ENCODE data around the gene SLC6A19.

The SLC6A19 gene

GRCh38 chr5:1167728-1168709 lies 33.4 kb upstream of the SLC6A19 start:
- DNase-seq, result peak; percentile 67
- Histone ChIP-seq H3K4me1 (ENCODE audit: control insufficient read depth, low read depth, low read length) (no peaks in the 10 kb centered on the region), H3K79me2 (ENCODE audit: control insufficient read depth, insufficient read depth, low read length) (no peaks in the 10 kb centered on the region), H3K79me1 (ENCODE audit: low read length) (no peaks in the 10 kb centered on the region), H3K9ac (ENCODE audit: low read length) (no peak overlapping the region), H4K8ac (ENCODE audit: low read depth, low read length) (no peak overlapping the region), H2BK15ac (replicated peaks; ENCODE audit: low read depth) (no peak overlapping the region), H2BK120ac (ENCODE audit: low read depth, low read length) (no peak overlapping the region), H3K27me3 (ENCODE audit: insufficient read depth, low read length, poor library complexity) (no peaks in the 10 kb centered on the region), H4K5ac (ENCODE audit: low read length) (no peak overlapping the region), H3K23ac (ENCODE audit: low read length) (no peak overlapping the region), H2AK5ac (ENCODE audit: low read length) (no peak overlapping the region), H3K56ac (ENCODE audit: low read length) (no peak overlapping the region), H3K4me3 (ENCODE audit: low read length) (no peak overlapping the region), H3K36me3 (ENCODE audit: control insufficient read depth, insufficient read depth, low read length) (no peaks in the 10 kb centered on the region), H3K27ac (ENCODE audit: low read depth, low read length) (no peak overlapping the region), H3K4ac (ENCODE audit: low read depth, low read length) (no peak overlapping the region), H3K18ac (ENCODE audit: low read length) (no peak overlapping the region), H2BK5ac (ENCODE audit: low read length) (no peak overlapping the region), H3K4me2 (ENCODE audit: low read length) (no peak overlapping the region)
- WGBS (ENCODE audit: extremely low coverage, insufficient coverage, low lambda C conversion rate), result no CpG with 5 or more reads among the region's 28 CpGs

- H3K36me3 ChIP-seq (ENCODE audit: control insufficient read depth, insufficient read depth, low read length), result no peaks in the 10 kb centered on the region
- no peak overlapping the region for H2BK5ac ChIP-seq (ENCODE audit: low read length)
- no peak overlapping the region for H2AK5ac ChIP-seq (ENCODE audit: low read length)
- no peak overlapping the region for H3K18ac ChIP-seq (ENCODE audit: low read length)
- H3K4ac ChIP-seq (ENCODE audit: low read depth, low read length), result no peak overlapping the region
- H3K9ac ChIP-seq (ENCODE audit: low read length), result no peak overlapping the region
- H3K56ac ChIP-seq (ENCODE audit: low read length), result no peak overlapping the region
- H3K4me3 ChIP-seq (ENCODE audit: low read length), result no peak overlapping the region
- no peak overlapping the region for H2BK120ac ChIP-seq (ENCODE audit: low read depth, low read length)
- WGBS (ENCODE audit: extremely low coverage, insufficient coverage, low lambda C conversion rate), result no CpG with 5 or more reads among the region's 16 CpGs
- H3K79me1 ChIP-seq (ENCODE audit: low read length), result no peaks in the 10 kb centered on the region
- no peak overlapping the region for H4K5ac ChIP-seq (ENCODE audit: low read length)
- no peak for DNase-seq
- no peak overlapping the region for H3K27ac ChIP-seq (ENCODE audit: low read depth, low read length)
- H2BK15ac ChIP-seq (replicated peaks; ENCODE audit: low read depth), result no peak overlapping the region
- no peaks in the 10 kb centered on the region for H3K4me1 ChIP-seq (ENCODE audit: control insufficient read depth, low read depth, low read length)
- H3K79me2 ChIP-seq (ENCODE audit: control insufficient read depth, insufficient read depth, low read length), result no peaks in the 10 kb centered on the region
- H3K4me2 ChIP-seq (ENCODE audit: low read length), result no peak overlapping the region
- no peaks in the 10 kb centered on the region for H3K27me3 ChIP-seq (ENCODE audit: insufficient read depth, low read length, poor library complexity)
- no peak overlapping the region for H3K23ac ChIP-seq (ENCODE audit: low read length)
- no peak overlapping the region for H4K8ac ChIP-seq (ENCODE audit: low read depth, low read length)
Measured at GRCh38 chr5:1168796-1169195, 32.6 kb upstream of the SLC6A19 start.

GRCh38 chr5:1169211-1170115 lies 31.9 kb upstream of the SLC6A19 start:
- no CpG with 5 or more reads among the region's 33 CpGs for WGBS (ENCODE audit: extremely low coverage, insufficient coverage, low lambda C conversion rate)
- Histone ChIP-seq H3K79me1 (ENCODE audit: low read length) (no peaks in the 10 kb centered on the region), H2BK5ac (ENCODE audit: low read length) (no peak overlapping the region), H3K27me3 (ENCODE audit: insufficient read depth, low read length, poor library complexity) (no peaks in the 10 kb centered on the region), H3K18ac (ENCODE audit: low read length) (no peak overlapping the region), H3K4ac (ENCODE audit: low read depth, low read length) (no peak overlapping the region), H4K5ac (ENCODE audit: low read length) (no peak overlapping the region), H3K79me2 (ENCODE audit: control insufficient read depth, insufficient read depth, low read length) (no peaks in the 10 kb centered on the region), H3K9ac (ENCODE audit: low read length) (no peak overlapping the region), H2BK15ac (replicated peaks; ENCODE audit: low read depth) (no peak overlapping the region), H2AK5ac (ENCODE audit: low read length) (no peak overlapping the region), H3K56ac (ENCODE audit: low read length) (no peak overlapping the region), H3K4me2 (ENCODE audit: low read length) (no peak overlapping the region), H3K4me3 (ENCODE audit: low read length) (no peak overlapping the region), H3K4me1 (ENCODE audit: control insufficient read depth, low read depth, low read length) (no peaks in the 10 kb centered on the region), H3K27ac (ENCODE audit: low read depth, low read length) (no peak overlapping the region), H3K23ac (ENCODE audit: low read length) (no peak overlapping the region), H2BK120ac (ENCODE audit: low read depth, low read length) (no peak overlapping the region), H3K36me3 (ENCODE audit: control insufficient read depth, insufficient read depth, low read length) (no peaks in the 10 kb centered on the region), H4K8ac (ENCODE audit: low read depth, low read length) (no peak overlapping the region)
- DNase-seq, result no peak

- no peak overlapping the region for H3K4me2 ChIP-seq (ENCODE audit: low read length)
- DNase-seq, result no peak
- H3K9ac ChIP-seq (ENCODE audit: low read length), result no peak overlapping the region
Measured at GRCh38 chr5:1171340-1171941, 30.0 kb upstream of the SLC6A19 start.

GRCh38 chr5:1172007-1172581 lies 29.3 kb upstream of the SLC6A19 start:
- Histone ChIP-seq H2AK5ac (ENCODE audit: low read length) (no peak overlapping the region), H3K4me1 (ENCODE audit: control insufficient read depth, low read depth, low read length) (no peaks in the 10 kb centered on the region), H4K5ac (ENCODE audit: low read length) (no peak overlapping the region), H3K4me3 (ENCODE audit: low read length) (no peak overlapping the region), H3K56ac (ENCODE audit: low read length) (no peak overlapping the region), H3K9ac (ENCODE audit: low read length) (no peak overlapping the region), H3K4me2 (ENCODE audit: low read length) (no peak overlapping the region), H3K23ac (ENCODE audit: low read length) (no peak overlapping the region), H3K27ac (ENCODE audit: low read depth, low read length) (no peak overlapping the region), H3K36me3 (ENCODE audit: control insufficient read depth, insufficient read depth, low read length) (no peaks in the 10 kb centered on the region), H3K4ac (ENCODE audit: low read depth, low read length) (no peak overlapping the region), H4K8ac (ENCODE audit: low read depth, low read length) (no peak overlapping the region), H2BK15ac (replicated peaks; ENCODE audit: low read depth) (no peak overlapping the region), H2BK5ac (ENCODE audit: low read length) (no peak overlapping the region), H3K79me2 (ENCODE audit: control insufficient read depth, insufficient read depth, low read length) (no peaks in the 10 kb centered on the region), H3K27me3 (ENCODE audit: insufficient read depth, low read length, poor library complexity) (no peaks in the 10 kb centered on the region), H3K79me1 (ENCODE audit: low read length) (no peaks in the 10 kb centered on the region), H2BK120ac (ENCODE audit: low read depth, low read length) (no peak overlapping the region), H3K18ac (ENCODE audit: low read length) (no peak overlapping the region)
- no CpG with 5 or more reads among the region's 20 CpGs for WGBS (ENCODE audit: extremely low coverage, insufficient coverage, low lambda C conversion rate)
- DNase-seq, result no peak

More at GRCh38 chr5:1171340-1171941, 30.0 kb upstream of the SLC6A19 start:
- Histone ChIP-seq H3K18ac (ENCODE audit: low read length) (no peak overlapping the region), H3K4me3 (ENCODE audit: low read length) (no peak overlapping the region), H3K27me3 (ENCODE audit: insufficient read depth, low read length, poor library complexity) (no peaks in the 10 kb centered on the region), H2BK15ac (replicated peaks; ENCODE audit: low read depth) (no peak overlapping the region), H3K36me3 (ENCODE audit: control insufficient read depth, insufficient read depth, low read length) (no peaks in the 10 kb centered on the region), H4K8ac (ENCODE audit: low read depth, low read length) (no peak overlapping the region), H2BK5ac (ENCODE audit: low read length) (no peak overlapping the region), H3K27ac (ENCODE audit: low read depth, low read length) (no peak overlapping the region), H3K56ac (ENCODE audit: low read length) (no peak overlapping the region), H3K79me2 (ENCODE audit: control insufficient read depth, insufficient read depth, low read length) (no peaks in the 10 kb centered on the region), H2BK120ac (ENCODE audit: low read depth, low read length) (no peak overlapping the region), H3K79me1 (ENCODE audit: low read length) (no peaks in the 10 kb centered on the region), H3K4ac (ENCODE audit: low read depth, low read length) (no peak overlapping the region), H3K4me1 (ENCODE audit: control insufficient read depth, low read depth, low read length) (no peaks in the 10 kb centered on the region), H4K5ac (ENCODE audit: low read length) (no peak overlapping the region), H3K23ac (ENCODE audit: low read length) (no peak overlapping the region), H2AK5ac (ENCODE audit: low read length) (no peak overlapping the region)
- WGBS (ENCODE audit: extremely low coverage, insufficient coverage, low lambda C conversion rate), result no CpG with 5 or more reads among the region's 15 CpGs

Measured in mesendoderm (in vitro differentiated cells).